Adipocyte (in vitro differentiated cells): ENCODE measurements around the gene FAM241A.

Source experiments
- DNase-seq: peaks from one replicate; pipeline ENCODE4 v3.0.0-alpha.2; 2015; ENCODE audit warnings: low read depth
- H3K27me3 ChIP-seq: replicated peaks from 2 replicates; pipeline ENCODE4 v1.7.0; 2013; ENCODE audit warnings: mild to moderate bottlenecking, low read length, moderate library complexity; ENCODE audit not compliant: control insufficient read depth, insufficient read depth
- H3K36me3 ChIP-seq: 2 replicates; pipeline ENCODE4 v1.7.0; 2013; ENCODE audit warnings: low read length, mild to moderate bottlenecking, moderate library complexity; ENCODE audit not compliant: control insufficient read depth, insufficient read depth, severe bottlenecking
- H3K4me1 ChIP-seq: 2 replicates; pipeline ENCODE4 v1.7.0; 2013; ENCODE audit warnings: mild to moderate bottlenecking, low read length, moderate library complexity; ENCODE audit not compliant: control insufficient read depth, insufficient read depth
- H3K4me3 ChIP-seq: 2 replicates; pipeline ENCODE4 v1.7.0; 2013; ENCODE audit warnings: mild to moderate bottlenecking, low read length, moderate library complexity
- H3K9ac ChIP-seq: 2 replicates; pipeline ENCODE4 v1.7.0; 2013; ENCODE audit warnings: mild to moderate bottlenecking, low read length, moderate library complexity
- H3K9me3 ChIP-seq: 2 replicates; pipeline ENCODE4 v1.7.0; 2013; ENCODE audit warnings: mild to moderate bottlenecking, low read length, moderate library complexity; ENCODE audit not compliant: control insufficient read depth

The FAM241A gene

GRCh38 chr4:112113864-112114263 lies 31.4 kb upstream of the FAM241A start:
- Histone ChIP-seq H3K4me1 (peaks cover 20% of the 10 kb centered on the region), H3K9me3 (no peaks in the 10 kb centered on the region), H3K27me3 (no peaks in the 10 kb centered on the region), H3K9ac (peak overlapping the region; percentile 4), H3K36me3 (no peaks in the 10 kb centered on the region), H3K4me3 (no peak overlapping the region)
- DNase-seq = no peak

- Histone ChIP-seq H3K36me3 (no peaks in the 10 kb centered on the region), H3K9ac (no peak overlapping the region), H3K4me1 (peaks cover 20% of the 10 kb centered on the region), H3K4me3 (no peak overlapping the region), H3K9me3 (no peaks in the 10 kb centered on the region), H3K27me3 (no peaks in the 10 kb centered on the region)
- no peak for DNase-seq
Measured at GRCh38 chr4:112114452-112114851, 30.8 kb upstream of the FAM241A start.

GRCh38 chr4:112118742-112119352 lies 26.4 kb upstream of the FAM241A start:
- no peaks in the 10 kb centered on the region for H3K9me3 ChIP-seq
- no peak overlapping the region for H3K9ac ChIP-seq
- peaks cover 8% of the 10 kb centered on the region for H3K4me1 ChIP-seq
- no peak for DNase-seq
- no peaks in the 10 kb centered on the region for H3K27me3 ChIP-seq
- H3K36me3 ChIP-seq = no peaks in the 10 kb centered on the region
- H3K4me3 ChIP-seq = no peak overlapping the region

GRCh38 chr4:112119353-112119783 lies 25.9 kb upstream of the FAM241A start:
- H3K36me3 ChIP-seq = no peaks in the 10 kb centered on the region

GRCh38 chr4:112120021-112120420 lies 25.2 kb upstream of the FAM241A start:
- Histone ChIP-seq H3K4me1 (no peaks in the 10 kb centered on the region), H3K27me3 (no peaks in the 10 kb centered on the region), H3K9me3 (no peaks in the 10 kb centered on the region), H3K9ac (no peak overlapping the region), H3K4me3 (no peak overlapping the region), H3K36me3 (no peaks in the 10 kb centered on the region)
- no peak for DNase-seq

More at GRCh38 chr4:112119353-112119783, 25.9 kb upstream of the FAM241A start:
- Histone ChIP-seq H3K27me3 (no peaks in the 10 kb centered on the region), H3K9ac (no peak overlapping the region), H3K4me3 (no peak overlapping the region), H3K4me1 (peaks cover 3% of the 10 kb centered on the region), H3K9me3 (no peaks in the 10 kb centered on the region)
- DNase-seq = no peak

- no peak overlapping the region for H3K4me3 ChIP-seq
- no peaks in the 10 kb centered on the region for H3K27me3 ChIP-seq
- no peak overlapping the region for H3K9ac ChIP-seq
- peaks cover 16% of the 10 kb centered on the region for H3K4me1 ChIP-seq
- no peaks in the 10 kb centered on the region for H3K9me3 ChIP-seq
- no peak for DNase-seq
- H3K36me3 ChIP-seq = no peaks in the 10 kb centered on the region
Measured at GRCh38 chr4:112125416-112125815, 19.8 kb upstream of the FAM241A start.

- Histone ChIP-seq H3K9me3 (no peaks in the 10 kb centered on the region), H3K4me1 (peaks cover 24% of the 10 kb centered on the region), H3K9ac (peak overlapping the region; percentile 62), H3K36me3 (no peaks in the 10 kb centered on the region), H3K4me3 (peak overlapping the region; percentile 50), H3K27me3 (no peaks in the 10 kb centered on the region)
- no peak for DNase-seq
Measured at GRCh38 chr4:112127048-112127637, 18.1 kb upstream of the FAM241A start.

GRCh38 chr4:112127803-112128202 lies 17.5 kb upstream of the FAM241A start:
- Histone ChIP-seq H3K27me3 (no peaks in the 10 kb centered on the region), H3K4me1 (peaks cover 24% of the 10 kb centered on the region), H3K9ac (peak overlapping the region; percentile 62), H3K36me3 (no peaks in the 10 kb centered on the region), H3K4me3 (peak overlapping the region; percentile 50), H3K9me3 (no peaks in the 10 kb centered on the region)
- DNase-seq = peak; percentile 26

GRCh38 chr4:112128452-112128851 lies 16.8 kb upstream of the FAM241A start:
- peaks cover 24% of the 10 kb centered on the region for H3K4me1 ChIP-seq
- no peaks in the 10 kb centered on the region for H3K27me3 ChIP-seq
- H3K36me3 ChIP-seq = no peaks in the 10 kb centered on the region
- no peak overlapping the region for H3K4me3 ChIP-seq
- no peak overlapping the region for H3K9ac ChIP-seq
- H3K9me3 ChIP-seq = no peaks in the 10 kb centered on the region
- DNase-seq = no peak

- Histone ChIP-seq H3K36me3 (no peaks in the 10 kb centered on the region), H3K9ac (no peak overlapping the region), H3K27me3 (no peaks in the 10 kb centered on the region), H3K9me3 (no peaks in the 10 kb centered on the region), H3K4me3 (no peak overlapping the region), H3K4me1 (peaks cover 24% of the 10 kb centered on the region)
- DNase-seq = no peak
Measured at GRCh38 chr4:112130906-112131305, 14.3 kb upstream of the FAM241A start.

- no peaks in the 10 kb centered on the region for H3K9me3 ChIP-seq
- no peak overlapping the region for H3K9ac ChIP-seq
- H3K4me3 ChIP-seq = no peak overlapping the region
- DNase-seq = no peak
- no peaks in the 10 kb centered on the region for H3K36me3 ChIP-seq
- H3K27me3 ChIP-seq = no peaks in the 10 kb centered on the region
- H3K4me1 ChIP-seq = peaks cover 17% of the 10 kb centered on the region
Measured at GRCh38 chr4:112136551-112136950, 8.7 kb upstream of the FAM241A start.

GRCh38 chr4:112138538-112138937 lies 6.7 kb upstream of the FAM241A start:
- no peaks in the 10 kb centered on the region for H3K27me3 ChIP-seq
- DNase-seq = no peak
- H3K4me3 ChIP-seq = no peak overlapping the region
- H3K9ac ChIP-seq = no peak overlapping the region
- H3K4me1 ChIP-seq = peaks cover 28% of the 10 kb centered on the region
- no peaks in the 10 kb centered on the region for H3K9me3 ChIP-seq
- no peaks in the 10 kb centered on the region for H3K36me3 ChIP-seq
